GM23338 (cell line): ENCODE results near the gene RAD51AP1. TPM values are rescaled to one million over a fixed set of nuclear protein-coding genes. Genes with fewer than 3 reads are reported as not detected.

Source experiments
- ATAC-seq: fragments of 200-7000 bp; cut with Tn5 transposase; 3 replicates; pipeline ENCODE4 v1.9.1; 2020
- DNase-seq: peaks from one replicate; pipeline ENCODE4 v3.0.0-alpha.2; 2015; ENCODE audit warnings: low spot score
- H2AFZ ChIP-seq: fragments of 200-600 bp; sonication (generic); 2 replicates; pipeline ENCODE4 v1.8.0; 2016; ENCODE audit warnings: antibody characterized with exemption, mild to moderate bottlenecking, moderate library complexity
- H3F3A ChIP-seq: fragments of 200-600 bp; sonication (generic); replicated peaks from 2 replicates; pipeline ENCODE4 v1.8.0; 2017; ENCODE audit warnings: antibody characterized with exemption, mixed run types, low read depth
- H3K27ac ChIP-seq: fragments of 200-600 bp; sonication (generic); 2 replicates; pipeline ENCODE4 v1.6.1; 2016; ENCODE audit warnings: low read depth
- H3K27me3 ChIP-seq: fragments of 200-600 bp; sonication (generic); 2 replicates; pipeline ENCODE4 v1.8.0; 2016; ENCODE audit warnings: mild to moderate bottlenecking, mixed run types, moderate library complexity; ENCODE audit not compliant: insufficient read depth
- H3K36me3 ChIP-seq: fragments of 200-600 bp; sonication (generic); 2 replicates; pipeline ENCODE4 v1.8.0; 2016; ENCODE audit warnings: mild to moderate bottlenecking; ENCODE audit not compliant: insufficient read depth
- H3K4me1 ChIP-seq: fragments of 200-600 bp; sonication (generic); 2 replicates; pipeline ENCODE4 v1.8.0; 2016; ENCODE audit warnings: mild to moderate bottlenecking, moderate library complexity; ENCODE audit not compliant: insufficient read depth
- H3K4me2 ChIP-seq: fragments of 200-600 bp; sonication (generic); 2 replicates; pipeline ENCODE4 v1.7.1; 2017; ENCODE audit warnings: mixed run types
- H3K4me3 ChIP-seq: fragments of 200-600 bp; sonication (generic); 2 replicates; pipeline ENCODE4 v1.6.1; 2016; ENCODE audit warnings: mixed run types
- H3K79me2 ChIP-seq: fragments of 200-600 bp; sonication (generic); replicated peaks from 2 replicates; pipeline ENCODE4 v1.8.0; 2017; ENCODE audit warnings: mild to moderate bottlenecking; ENCODE audit not compliant: insufficient read depth
- H3K9me2 ChIP-seq: fragments of 200-600 bp; sonication (generic); 2 replicates; pipeline ENCODE4 v1.8.0; 2017; ENCODE audit not compliant: insufficient read depth
- H4K20me1 ChIP-seq: fragments of 200-600 bp; sonication (generic); replicated peaks from 2 replicates; pipeline ENCODE4 v1.8.0; 2017; ENCODE audit warnings: mild to moderate bottlenecking; ENCODE audit not compliant: insufficient read depth
- H3K27ac Mint-ChIP-seq: 2 replicates; pipeline ENCODE4 v1.8.0; 2020; ENCODE audit warnings: inconsistent platforms, mild to moderate bottlenecking, moderate library complexity, mixed read lengths
- H3K27me3 Mint-ChIP-seq: 3 replicates; pipeline ENCODE4 v1.8.0; 2022; ENCODE audit warnings: low read depth, mild to moderate bottlenecking, moderate library complexity, mixed read lengths, inconsistent platforms; ENCODE audit not compliant: insufficient read depth, poor library complexity
- H3K36me3 Mint-ChIP-seq: 3 replicates; pipeline ENCODE4 v1.8.0; 2021; ENCODE audit warnings: low read depth, mild to moderate bottlenecking, inconsistent platforms, moderate library complexity, mixed read lengths
- H3K4me1 Mint-ChIP-seq: 3 replicates; pipeline ENCODE4 v1.8.0; 2020; ENCODE audit warnings: mild to moderate bottlenecking, inconsistent platforms, mixed read lengths
- H3K4me3 Mint-ChIP-seq: 3 replicates; pipeline ENCODE4 v1.8.0; 2021; ENCODE audit warnings: moderate library complexity, mild to moderate bottlenecking, inconsistent platforms, mixed read lengths
- H3K9me3 Mint-ChIP-seq: 3 replicates; pipeline ENCODE4 v1.8.0; 2020; ENCODE audit warnings: moderate library complexity, mild to moderate bottlenecking, inconsistent platforms, mixed read lengths
- EZH2phosphoT487 ChIP-seq: fragments of 200-600 bp; sonication (generic); IDR thresholded peaks from one replicate; pipeline ENCODE4 v1.8.1; 2018; ENCODE audit warnings: antibody characterized with exemption; ENCODE audit not compliant: unreplicated experiment
- JUNB ChIP-seq: IDR thresholded peaks from one replicate; pipeline ENCODE4 v1.6.1; 2016; ENCODE audit warnings: antibody characterized with exemption; ENCODE audit not compliant: unreplicated experiment
- NANOG ChIP-seq: IDR thresholded peaks from 2 replicates; pipeline ENCODE4 v1.6.1; 2016; ENCODE audit warnings: antibody characterized with exemption, borderline replicate concordance
- POLR2AphosphoS5 ChIP-seq: IDR thresholded peaks from 2 replicates; pipeline ENCODE4 v1.6.1; 2016; ENCODE audit warnings: antibody characterized with exemption, low read depth
- ZNF114 ChIP-seq: fragments of 250-450 bp; sonication (Bioruptor Pico); IDR thresholded peaks from 2 replicates; pipeline ENCODE4 v1.5.0; 2020; ENCODE audit warnings: mild to moderate bottlenecking, moderate library complexity
- ZNF331 ChIP-seq: fragments of 250-450 bp; sonication (Bioruptor Pico); IDR thresholded peaks from 2 replicates; pipeline ENCODE4 v1.5.0; 2020; ENCODE audit warnings: low read depth, mild to moderate bottlenecking, moderate library complexity
- polyA plus RNA-seq: library from polyadenylated mRNA; unstranded; fragments of >200 nt; fragmentation: Nextera tagmentation; extraction: Ambion mirVana; gene quantifications from 2 replicates; pipeline ENCODE4 v1.2.1, GENCODE V29; 2016
- total RNA-seq: library from RNA; depleted of rRNA; stranded (reverse); fragments of >200 nt; shearing (Covaris generic); gene quantifications from 2 replicates; pipeline ENCODE4 v1.2.3, GENCODE V29; 2014
- TF ChIP-seq, protein P1 (sequence below), 2 experiments: fragments of 200-600 bp in 1 of 2; sonication (generic) in 1 of 2; conservative IDR thresholded peaks; 2 replicates each; pipeline versions ENCODE4 v1.5.1 to v1.6.1; 2016 to 2017; ENCODE audit warnings: antibody characterized with exemption in 2 of 2, low read depth in 2 of 2, mild to moderate bottlenecking in 2 of 2, moderate library complexity in 1 of 2
- TF ChIP-seq, protein P2 (sequence below): IDR thresholded peaks from 2 replicates; pipeline ENCODE4 v1.6.1; 2016; ENCODE audit warnings: antibody characterized with exemption
- TF ChIP-seq, protein P3 (sequence below): fragments of 250-450 bp; sonication (Bioruptor Pico); IDR thresholded peaks from 2 replicates; pipeline ENCODE4 v1.5.0; 2020; ENCODE audit warnings: mild to moderate bottlenecking, moderate library complexity

RAD51AP1 gene
- total and polyA plus RNA-seq, 2 experiments from 2014 or later, result 75.2 to 119 TPM

- no peaks in the 10 kb centered on the region for H4K20me1 ChIP-seq
- TF ChIP-seq, protein P1, sequence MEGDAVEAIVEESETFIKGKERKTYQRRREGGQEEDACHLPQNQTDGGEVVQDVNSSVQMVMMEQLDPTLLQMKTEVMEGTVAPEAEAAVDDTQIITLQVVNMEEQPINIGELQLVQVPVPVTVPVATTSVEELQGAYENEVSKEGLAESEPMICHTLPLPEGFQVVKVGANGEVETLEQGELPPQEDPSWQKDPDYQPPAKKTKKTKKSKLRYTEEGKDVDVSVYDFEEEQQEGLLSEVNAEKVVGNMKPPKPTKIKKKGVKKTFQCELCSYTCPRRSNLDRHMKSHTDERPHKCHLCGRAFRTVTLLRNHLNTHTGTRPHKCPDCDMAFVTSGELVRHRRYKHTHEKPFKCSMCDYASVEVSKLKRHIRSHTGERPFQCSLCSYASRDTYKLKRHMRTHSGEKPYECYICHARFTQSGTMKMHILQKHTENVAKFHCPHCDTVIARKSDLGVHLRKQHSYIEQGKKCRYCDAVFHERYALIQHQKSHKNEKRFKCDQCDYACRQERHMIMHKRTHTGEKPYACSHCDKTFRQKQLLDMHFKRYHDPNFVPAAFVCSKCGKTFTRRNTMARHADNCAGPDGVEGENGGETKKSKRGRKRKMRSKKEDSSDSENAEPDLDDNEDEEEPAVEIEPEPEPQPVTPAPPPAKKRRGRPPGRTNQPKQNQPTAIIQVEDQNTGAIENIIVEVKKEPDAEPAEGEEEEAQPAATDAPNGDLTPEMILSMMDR (conservative IDR thresholded peaks at IDR 0.05; ENCODE audit: low read depth in 2 of 2), result no peak
- TF ChIP-seq NANOG, result no peak
- no peak for TF ChIP-seq ZNF114 (CRISPR knock-in tag)
- TF ChIP-seq, protein P2, sequence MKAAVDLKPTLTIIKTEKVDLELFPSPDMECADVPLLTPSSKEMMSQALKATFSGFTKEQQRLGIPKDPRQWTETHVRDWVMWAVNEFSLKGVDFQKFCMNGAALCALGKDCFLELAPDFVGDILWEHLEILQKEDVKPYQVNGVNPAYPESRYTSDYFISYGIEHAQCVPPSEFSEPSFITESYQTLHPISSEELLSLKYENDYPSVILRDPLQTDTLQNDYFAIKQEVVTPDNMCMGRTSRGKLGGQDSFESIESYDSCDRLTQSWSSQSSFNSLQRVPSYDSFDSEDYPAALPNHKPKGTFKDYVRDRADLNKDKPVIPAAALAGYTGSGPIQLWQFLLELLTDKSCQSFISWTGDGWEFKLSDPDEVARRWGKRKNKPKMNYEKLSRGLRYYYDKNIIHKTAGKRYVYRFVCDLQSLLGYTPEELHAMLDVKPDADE, result no peak
- no peak for TF ChIP-seq ZNF331 (CRISPR knock-in tag)
- no peak for TF ChIP-seq EZH2phosphoT487
- TF ChIP-seq JUNB, result no peak
- TF ChIP-seq POLR2AphosphoS5, result no peak
- no peaks in the 10 kb centered on the region for H3K36me3 ChIP-seq
- H3K4me3 Mint-ChIP-seq, result no peak overlapping the region
- ATAC-seq, result no peak
- 0 out of 2 replicates have a peak, but pooled peaks cover 4% of the 10 kb centered on the region for H3K4me1 ChIP-seq
- no peak overlapping the region for H2AFZ ChIP-seq
- no peaks in the 10 kb centered on the region for H3K9me3 Mint-ChIP-seq
- peaks cover 7% of the 10 kb centered on the region; the same call in 1 of the 2 replicates for H3F3A ChIP-seq
- H3K27ac ChIP-seq, result no peak overlapping the region
- H3K27ac Mint-ChIP-seq, result no peak overlapping the region
- no peaks in the 10 kb centered on the region for H3K79me2 ChIP-seq
- no peak for DNase-seq
- H3K4me3 ChIP-seq, result no peak overlapping the region
- H3K36me3 Mint-ChIP-seq, result no peaks in the 10 kb centered on the region; the same call in 2 of the 3 replicates
- H3K9me2 ChIP-seq, result no peaks in the 10 kb centered on the region
- peaks cover 19% of the 10 kb centered on the region for H3K27me3 Mint-ChIP-seq
- H3K4me2 ChIP-seq, result no peak overlapping the region
- H3K27me3 ChIP-seq, result peaks cover 25% of the 10 kb centered on the region
- H3K4me1 Mint-ChIP-seq, result peaks cover 9% of the 10 kb centered on the region; the same call in 2 of the 3 replicates
These were observed 27.8 kb downstream of the RAD51AP1 start for GRCh38 chr12:4566474-4566873.

DNA sequence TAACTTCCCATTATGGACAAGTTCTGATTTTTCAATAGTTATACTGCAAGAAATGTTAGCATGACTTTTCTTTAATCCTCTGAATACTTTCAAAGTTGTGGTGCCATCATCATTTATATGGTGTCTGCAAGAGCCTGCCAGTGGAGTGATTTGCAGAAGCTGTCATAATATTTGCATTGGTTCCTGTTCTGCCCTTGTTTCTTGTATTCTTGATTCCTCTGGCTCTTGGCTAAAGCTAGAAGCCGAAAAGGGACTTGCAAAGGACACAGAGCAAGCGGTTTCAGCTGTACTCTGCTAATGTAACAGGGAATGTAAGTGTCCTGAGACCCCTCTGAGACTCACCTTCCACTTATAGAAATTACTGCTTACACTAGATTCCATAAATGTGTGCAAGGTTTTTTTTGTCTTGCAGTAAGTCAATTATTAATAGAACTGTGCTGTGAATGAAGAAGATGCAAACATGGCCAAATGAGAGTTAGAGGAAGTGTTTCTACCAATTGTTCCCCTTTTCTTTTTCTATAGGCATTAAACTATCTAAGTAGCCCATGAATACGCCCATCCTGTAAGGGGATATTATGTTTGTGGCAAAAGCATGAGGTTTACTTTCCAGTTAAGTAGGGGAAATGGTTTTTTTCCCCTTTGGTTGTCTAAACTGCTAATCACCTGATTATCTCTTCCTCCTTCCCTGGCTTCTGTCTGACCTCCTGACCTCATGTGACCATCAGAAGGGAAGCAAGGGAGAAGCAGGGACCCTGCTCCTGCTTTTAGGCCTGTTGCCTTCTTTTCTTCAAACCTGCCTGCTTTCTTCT, 28.6 kb downstream of the RAD51AP1 start:
- DNase-seq (no peak), ATAC-seq (no peak)
- H3K4me3 ChIP-seq, result no peak overlapping the region
- peaks cover 7% of the 10 kb centered on the region; the same call in 1 of the 2 replicates for H3F3A ChIP-seq
- no peaks in the 10 kb centered on the region for H3K36me3 ChIP-seq
- H4K20me1 ChIP-seq, result no peaks in the 10 kb centered on the region
- H3K4me2 ChIP-seq, result no peak overlapping the region
- Mint-ChIP-seq H3K9me3 (no peaks in the 10 kb centered on the region), H3K27ac (no peak overlapping the region), H3K4me3 (no peak overlapping the region), H3K27me3 (peaks cover 16% of the 10 kb centered on the region), H3K36me3 (no peaks in the 10 kb centered on the region; the same call in 2 of the 3 replicates), H3K4me1 (peaks cover 4% of the 10 kb centered on the region; the same call in 1 of the 3 replicates)
- H2AFZ ChIP-seq, result peak overlapping the region; percentile 47; the same call in 1 of the 2 replicates
- no peaks in the 10 kb centered on the region for H3K9me2 ChIP-seq
- no peak overlapping the region for H3K27ac ChIP-seq
- no peaks in the 10 kb centered on the region for H3K79me2 ChIP-seq
- peaks cover 23% of the 10 kb centered on the region for H3K27me3 ChIP-seq
- H3K4me1 ChIP-seq, result 0 out of 2 replicates have a peak, but pooled peaks cover 4% of the 10 kb centered on the region
- TF ChIP-seq, protein P1 (conservative IDR thresholded peaks at IDR 0.05; ENCODE audit: low read depth in 2 of 2), result no peak
- TF ChIP-seq, protein P3, sequence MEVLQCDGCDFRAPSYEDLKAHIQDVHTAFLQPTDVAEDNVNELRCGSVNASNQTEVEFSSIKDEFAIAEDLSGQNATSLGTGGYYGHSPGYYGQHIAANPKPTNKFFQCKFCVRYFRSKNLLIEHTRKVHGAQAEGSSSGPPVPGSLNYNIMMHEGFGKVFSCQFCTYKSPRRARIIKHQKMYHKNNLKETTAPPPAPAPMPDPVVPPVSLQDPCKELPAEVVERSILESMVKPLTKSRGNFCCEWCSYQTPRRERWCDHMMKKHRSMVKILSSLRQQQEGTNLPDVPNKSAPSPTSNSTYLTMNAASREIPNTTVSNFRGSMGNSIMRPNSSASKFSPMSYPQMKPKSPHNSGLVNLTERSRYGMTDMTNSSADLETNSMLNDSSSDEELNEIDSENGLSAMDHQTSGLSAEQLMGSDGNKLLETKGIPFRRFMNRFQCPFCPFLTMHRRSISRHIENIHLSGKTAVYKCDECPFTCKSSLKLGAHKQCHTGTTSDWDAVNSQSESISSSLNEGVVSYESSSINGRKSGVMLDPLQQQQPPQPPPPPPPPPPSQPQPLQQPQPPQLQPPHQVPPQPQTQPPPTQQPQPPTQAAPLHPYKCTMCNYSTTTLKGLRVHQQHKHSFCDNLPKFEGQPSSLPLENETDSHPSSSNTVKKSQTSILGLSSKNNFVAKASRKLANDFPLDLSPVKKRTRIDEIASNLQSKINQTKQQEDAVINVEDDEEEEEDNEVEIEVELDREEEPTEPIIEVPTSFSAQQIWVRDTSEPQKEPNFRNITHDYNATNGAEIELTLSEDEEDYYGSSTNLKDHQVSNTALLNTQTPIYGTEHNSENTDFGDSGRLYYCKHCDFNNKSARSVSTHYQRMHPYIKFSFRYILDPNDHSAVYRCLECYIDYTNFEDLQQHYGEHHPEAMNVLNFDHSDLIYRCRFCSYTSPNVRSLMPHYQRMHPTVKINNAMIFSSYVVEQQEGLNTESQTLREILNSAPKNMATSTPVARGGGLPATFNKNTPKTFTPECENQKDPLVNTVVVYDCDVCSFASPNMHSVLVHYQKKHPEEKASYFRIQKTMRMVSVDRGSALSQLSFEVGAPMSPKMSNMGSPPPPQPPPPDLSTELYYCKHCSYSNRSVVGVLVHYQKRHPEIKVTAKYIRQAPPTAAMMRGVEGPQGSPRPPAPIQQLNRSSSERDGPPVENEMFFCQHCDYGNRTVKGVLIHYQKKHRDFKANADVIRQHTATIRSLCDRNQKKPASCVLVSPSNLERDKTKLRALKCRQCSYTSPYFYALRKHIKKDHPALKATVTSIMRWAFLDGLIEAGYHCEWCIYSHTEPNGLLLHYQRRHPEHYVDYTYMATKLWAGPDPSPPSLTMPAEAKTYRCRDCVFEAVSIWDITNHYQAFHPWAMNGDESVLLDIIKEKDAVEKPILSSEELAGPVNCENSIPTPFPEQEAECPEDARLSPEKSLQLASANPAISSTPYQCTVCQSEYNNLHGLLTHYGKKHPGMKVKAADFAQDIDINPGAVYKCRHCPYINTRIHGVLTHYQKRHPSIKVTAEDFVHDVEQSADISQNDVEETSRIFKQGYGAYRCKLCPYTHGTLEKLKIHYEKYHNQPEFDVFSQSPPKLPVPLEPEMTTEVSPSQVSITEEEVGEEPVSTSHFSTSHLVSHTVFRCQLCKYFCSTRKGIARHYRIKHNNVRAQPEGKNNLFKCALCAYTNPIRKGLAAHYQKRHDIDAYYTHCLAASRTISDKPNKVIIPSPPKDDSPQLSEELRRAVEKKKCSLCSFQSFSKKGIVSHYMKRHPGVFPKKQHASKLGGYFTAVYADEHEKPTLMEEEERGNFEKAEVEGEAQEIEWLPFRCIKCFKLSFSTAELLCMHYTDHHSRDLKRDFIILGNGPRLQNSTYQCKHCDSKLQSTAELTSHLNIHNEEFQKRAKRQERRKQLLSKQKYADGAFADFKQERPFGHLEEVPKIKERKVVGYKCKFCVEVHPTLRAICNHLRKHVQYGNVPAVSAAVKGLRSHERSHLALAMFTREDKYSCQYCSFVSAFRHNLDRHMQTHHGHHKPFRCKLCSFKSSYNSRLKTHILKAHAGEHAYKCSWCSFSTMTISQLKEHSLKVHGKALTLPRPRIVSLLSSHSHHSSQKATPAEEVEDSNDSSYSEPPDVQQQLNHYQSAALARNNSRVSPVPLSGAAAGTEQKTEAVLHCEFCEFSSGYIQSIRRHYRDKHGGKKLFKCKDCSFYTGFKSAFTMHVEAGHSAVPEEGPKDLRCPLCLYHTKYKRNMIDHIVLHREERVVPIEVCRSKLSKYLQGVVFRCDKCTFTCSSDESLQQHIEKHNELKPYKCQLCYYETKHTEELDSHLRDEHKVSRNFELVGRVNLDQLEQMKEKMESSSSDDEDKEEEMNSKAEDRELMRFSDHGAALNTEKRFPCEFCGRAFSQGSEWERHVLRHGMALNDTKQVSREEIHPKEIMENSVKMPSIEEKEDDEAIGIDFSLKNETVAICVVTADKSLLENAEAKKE (CRISPR knock-in tag), result no peak
- TF ChIP-seq ZNF331 (CRISPR knock-in tag), result no peak
